Liver (tissue), 3 donors: ENCODE results near the gene UIMC1.

ENCODE experiments used
- CTCF ChIP-seq: fragments of 150-350 bp; IDR thresholded peaks from 2 replicates; pipeline ENCODE4 v1.5.1; 2017; ENCODE audit warnings: improper control_type of control experiment, low read depth, low read length; ENCODE audit not compliant: missing input control
- EGR1 ChIP-seq, 2 donors: IDR thresholded peaks; 2 replicates each; pipeline ENCODE4 v1.6.1; 2016 to 2018; ENCODE audit warnings: antibody characterized with exemption in 2 of 2, low read depth in 2 of 2
- JUND ChIP-seq, 2 donors: IDR thresholded peaks; 2 replicates each; pipeline ENCODE4 v1.6.1; 2016; ENCODE audit warnings: antibody characterized with exemption in 2 of 2
- MAX ChIP-seq: IDR thresholded peaks from 2 replicates; pipeline ENCODE4 v1.6.1; 2016; ENCODE audit warnings: antibody characterized with exemption
- REST ChIP-seq: IDR thresholded peaks from 2 replicates; pipeline ENCODE4 v1.6.1; 2016; ENCODE audit warnings: antibody characterized with exemption, mild to moderate bottlenecking
- SP1 ChIP-seq: IDR thresholded peaks from 2 replicates; pipeline ENCODE4 v1.6.1; 2018; ENCODE audit warnings: antibody characterized with exemption, mild to moderate bottlenecking
- YY1 ChIP-seq: IDR thresholded peaks from 2 replicates; pipeline ENCODE4 v1.6.1; 2016; ENCODE audit warnings: antibody characterized with exemption, mild to moderate bottlenecking
- TF ChIP-seq, protein P1 (sequence below): IDR thresholded peaks from 2 replicates; pipeline ENCODE4 v1.6.1; 2016; ENCODE audit warnings: antibody characterized with exemption
- TF ChIP-seq, protein P2 (sequence below): IDR thresholded peaks from 2 replicates; pipeline ENCODE4 v1.6.1; 2016; ENCODE audit warnings: antibody characterized with exemption
- donor health status: healthy.
- donor health status: healthy.

- no peak for TF ChIP-seq REST
- no peak for TF ChIP-seq YY1
- TF ChIP-seq SP1: no peak
- TF ChIP-seq, protein P1, sequence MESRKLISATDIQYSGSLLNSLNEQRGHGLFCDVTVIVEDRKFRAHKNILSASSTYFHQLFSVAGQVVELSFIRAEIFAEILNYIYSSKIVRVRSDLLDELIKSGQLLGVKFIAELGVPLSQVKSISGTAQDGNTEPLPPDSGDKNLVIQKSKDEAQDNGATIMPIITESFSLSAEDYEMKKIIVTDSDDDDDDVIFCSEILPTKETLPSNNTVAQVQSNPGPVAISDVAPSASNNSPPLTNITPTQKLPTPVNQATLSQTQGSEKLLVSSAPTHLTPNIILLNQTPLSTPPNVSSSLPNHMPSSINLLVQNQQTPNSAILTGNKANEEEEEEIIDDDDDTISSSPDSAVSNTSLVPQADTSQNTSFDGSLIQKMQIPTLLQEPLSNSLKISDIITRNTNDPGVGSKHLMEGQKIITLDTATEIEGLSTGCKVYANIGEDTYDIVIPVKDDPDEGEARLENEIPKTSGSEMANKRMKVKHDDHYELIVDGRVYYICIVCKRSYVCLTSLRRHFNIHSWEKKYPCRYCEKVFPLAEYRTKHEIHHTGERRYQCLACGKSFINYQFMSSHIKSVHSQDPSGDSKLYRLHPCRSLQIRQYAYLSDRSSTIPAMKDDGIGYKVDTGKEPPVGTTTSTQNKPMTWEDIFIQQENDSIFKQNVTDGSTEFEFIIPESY: no peak
- TF ChIP-seq EGR1 (IDR thresholded peaks at IDR 0.05; ENCODE audit: low read depth in 2 of 2): no peak
- TF ChIP-seq, protein P2, sequence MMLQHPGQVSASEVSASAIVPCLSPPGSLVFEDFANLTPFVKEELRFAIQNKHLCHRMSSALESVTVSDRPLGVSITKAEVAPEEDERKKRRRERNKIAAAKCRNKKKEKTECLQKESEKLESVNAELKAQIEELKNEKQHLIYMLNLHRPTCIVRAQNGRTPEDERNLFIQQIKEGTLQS: no peak
- no peak for TF ChIP-seq CTCF
- TF ChIP-seq JUND (IDR thresholded peaks at IDR 0.05): no peak
- no peak for TF ChIP-seq MAX
Observed at GRCh38 chr5:176906796-176907195, 99.8 kb downstream of the UIMC1 start.
